ENCODE measurements around the gene GOLT1A.

GOLT1A gene

DNA sequence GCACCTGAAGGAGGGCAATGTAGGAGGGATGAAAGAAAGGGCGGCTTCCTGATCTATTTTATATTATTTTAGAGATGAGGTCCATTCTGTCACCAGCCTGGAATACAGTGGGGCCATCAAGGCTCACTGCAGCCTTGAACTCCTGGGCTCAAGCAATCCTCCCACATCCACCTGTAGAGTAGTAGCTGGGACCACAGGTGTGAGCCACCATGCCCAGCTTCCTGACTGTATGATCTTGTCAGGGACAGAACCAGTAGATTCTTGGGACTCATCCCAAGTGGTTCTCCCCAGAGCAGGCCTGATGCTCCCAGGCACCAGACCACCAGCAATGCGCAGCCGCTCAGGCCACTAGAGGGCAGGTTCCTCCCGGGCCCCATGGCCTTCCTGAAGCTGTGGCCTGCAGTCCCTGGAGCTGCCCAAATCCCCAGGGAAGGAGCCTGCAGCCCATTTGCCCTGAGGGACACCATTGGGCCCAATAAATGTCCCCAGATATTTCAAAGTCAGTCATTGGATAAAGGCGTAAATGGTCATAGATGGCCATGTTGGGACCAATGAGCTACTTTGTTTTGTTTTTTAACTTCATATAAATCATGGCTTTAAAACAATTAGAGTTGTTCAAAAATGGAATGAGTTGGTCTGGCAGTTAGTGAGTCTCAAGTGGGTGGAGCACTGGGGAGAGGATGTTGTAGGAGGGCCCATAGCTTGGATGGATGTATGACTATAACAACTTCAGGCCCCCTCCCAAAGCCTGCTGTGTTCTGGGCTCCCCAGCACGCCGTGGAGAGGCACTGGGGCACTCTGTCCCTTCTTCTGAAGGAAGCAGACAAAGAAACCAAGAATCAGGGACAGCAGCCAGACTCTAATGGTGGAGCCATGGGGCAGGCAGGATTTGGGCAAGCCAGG lies 44.7 kb upstream of the GOLT1A start:
- TF ChIP-seq, protein P1, sequence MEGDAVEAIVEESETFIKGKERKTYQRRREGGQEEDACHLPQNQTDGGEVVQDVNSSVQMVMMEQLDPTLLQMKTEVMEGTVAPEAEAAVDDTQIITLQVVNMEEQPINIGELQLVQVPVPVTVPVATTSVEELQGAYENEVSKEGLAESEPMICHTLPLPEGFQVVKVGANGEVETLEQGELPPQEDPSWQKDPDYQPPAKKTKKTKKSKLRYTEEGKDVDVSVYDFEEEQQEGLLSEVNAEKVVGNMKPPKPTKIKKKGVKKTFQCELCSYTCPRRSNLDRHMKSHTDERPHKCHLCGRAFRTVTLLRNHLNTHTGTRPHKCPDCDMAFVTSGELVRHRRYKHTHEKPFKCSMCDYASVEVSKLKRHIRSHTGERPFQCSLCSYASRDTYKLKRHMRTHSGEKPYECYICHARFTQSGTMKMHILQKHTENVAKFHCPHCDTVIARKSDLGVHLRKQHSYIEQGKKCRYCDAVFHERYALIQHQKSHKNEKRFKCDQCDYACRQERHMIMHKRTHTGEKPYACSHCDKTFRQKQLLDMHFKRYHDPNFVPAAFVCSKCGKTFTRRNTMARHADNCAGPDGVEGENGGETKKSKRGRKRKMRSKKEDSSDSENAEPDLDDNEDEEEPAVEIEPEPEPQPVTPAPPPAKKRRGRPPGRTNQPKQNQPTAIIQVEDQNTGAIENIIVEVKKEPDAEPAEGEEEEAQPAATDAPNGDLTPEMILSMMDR (IDR thresholded peaks at IDR 0.05), result peak; percentile 54
- no peaks in the 10 kb centered on the region for H3K36me3 ChIP-seq (ENCODE audit: control insufficient read depth, insufficient read depth, low read length)

DNA sequence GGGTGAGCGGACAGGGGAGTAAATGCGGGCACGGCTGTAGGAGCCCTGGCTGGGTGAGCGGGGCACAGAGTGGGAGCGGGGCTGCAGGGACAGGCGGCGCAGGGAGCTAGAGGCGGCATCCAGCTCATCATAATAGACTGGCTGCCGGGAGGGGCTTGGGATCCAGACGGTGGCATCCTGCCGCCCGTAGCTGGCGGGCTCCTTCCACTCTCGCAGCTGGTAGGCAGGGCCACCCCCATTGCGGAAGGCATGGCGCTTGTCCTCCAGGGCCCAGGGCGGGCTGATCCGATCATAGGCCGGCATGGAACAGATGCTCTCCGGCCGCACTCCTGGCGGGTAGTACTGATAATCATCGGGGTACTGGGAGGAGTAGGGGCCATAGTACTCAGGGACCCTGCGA lies 43.7 kb upstream of the GOLT1A start:
- no peak overlapping the region for H2AFZ ChIP-seq
- no peak overlapping the region for H3K4me2 ChIP-seq (ENCODE audit: low read length)
- H3K27ac ChIP-seq, result no peak overlapping the region
- TF ChIP-seq, protein P1 (IDR thresholded peaks at IDR 0.05), result no peak
- no peaks in the 10 kb centered on the region for H3K36me3 ChIP-seq (ENCODE audit: control insufficient read depth, insufficient read depth, low read length)
- no peak overlapping the region for H3K4me3 ChIP-seq (ENCODE audit: low read depth, low read length)
- H3K79me2 ChIP-seq, result no peaks in the 10 kb centered on the region
- H3K27me3 ChIP-seq (ENCODE audit: control insufficient read depth, insufficient read depth, low read length), result no peaks in the 10 kb centered on the region
- no peaks in the 10 kb centered on the region for H3K4me1 ChIP-seq
- no peaks in the 10 kb centered on the region for H3K9me3 ChIP-seq (ENCODE audit: control insufficient read depth, low read length)
- no peak overlapping the region for H3K9ac ChIP-seq

More for the DNA sequence above, 44.7 kb upstream of the GOLT1A start:
- H3K27ac ChIP-seq, result no peak overlapping the region
- no peak overlapping the region for H3K4me2 ChIP-seq (ENCODE audit: low read length)
- H3K9me3 ChIP-seq (ENCODE audit: control insufficient read depth, low read length), result no peaks in the 10 kb centered on the region
- H3K4me1 ChIP-seq, result no peaks in the 10 kb centered on the region
- no peak overlapping the region for H2AFZ ChIP-seq
- H3K9ac ChIP-seq, result no peak overlapping the region
- H3K79me2 ChIP-seq, result no peaks in the 10 kb centered on the region
- no peaks in the 10 kb centered on the region for H3K27me3 ChIP-seq (ENCODE audit: control insufficient read depth, insufficient read depth, low read length)
- H3K4me3 ChIP-seq (ENCODE audit: low read depth, low read length), result no peak overlapping the region

DNA sequence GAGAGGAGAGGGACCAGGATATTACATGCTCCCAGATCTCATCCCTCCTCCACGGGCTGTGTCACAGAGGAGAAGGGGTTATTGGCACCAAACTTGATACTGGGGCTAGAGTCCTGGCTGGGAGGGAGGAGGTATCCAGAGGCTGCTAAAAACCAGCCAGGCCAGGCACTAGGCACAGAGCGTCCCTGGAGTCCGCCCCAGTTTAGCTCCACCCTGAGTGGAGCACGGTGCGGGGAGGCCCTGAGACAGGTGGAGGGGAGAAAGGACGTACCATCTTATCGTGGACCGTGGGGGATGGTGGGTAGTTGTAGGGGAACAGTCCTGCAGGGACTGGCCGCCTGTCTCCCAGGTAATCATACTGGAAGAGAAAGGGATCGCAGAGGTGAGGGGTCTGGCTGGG lies 42.7 kb upstream of the GOLT1A start:
- no peaks in the 10 kb centered on the region for H3K79me2 ChIP-seq
- H3K9me3 ChIP-seq (ENCODE audit: control insufficient read depth, low read length), result no peaks in the 10 kb centered on the region
- H3K9ac ChIP-seq, result no peak overlapping the region
- H3K4me3 ChIP-seq (ENCODE audit: low read depth, low read length), result no peak overlapping the region
- TF ChIP-seq, protein P1 (IDR thresholded peaks at IDR 0.05), result no peak
- H3K36me3 ChIP-seq (ENCODE audit: control insufficient read depth, insufficient read depth, low read length), result no peaks in the 10 kb centered on the region
- no peaks in the 10 kb centered on the region for H3K27me3 ChIP-seq (ENCODE audit: control insufficient read depth, insufficient read depth, low read length)
- H3K27ac ChIP-seq, result no peak overlapping the region
- H2AFZ ChIP-seq, result no peak overlapping the region
- no peaks in the 10 kb centered on the region for H3K4me1 ChIP-seq
- H3K4me2 ChIP-seq (ENCODE audit: low read length), result no peak overlapping the region

DNA sequence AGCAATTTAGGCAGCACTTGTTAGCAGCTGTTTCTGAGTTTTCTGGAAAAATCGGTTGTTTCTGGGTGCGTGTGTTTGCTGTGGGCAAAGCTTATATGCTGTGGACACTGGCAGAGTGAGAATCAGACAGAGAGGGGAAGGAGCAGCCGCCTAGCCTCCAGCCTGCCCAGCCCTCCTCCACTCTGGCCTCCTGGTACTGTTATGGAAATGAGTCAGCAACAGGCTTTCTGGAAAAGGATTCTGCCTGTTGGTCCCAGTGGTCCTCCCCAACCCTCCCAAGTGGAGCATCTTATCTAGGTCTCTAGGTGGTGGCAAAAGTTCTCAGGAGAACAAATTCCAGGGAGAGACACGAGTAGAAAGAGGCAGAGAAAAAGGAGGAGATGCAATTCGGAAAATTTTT lies 42.2 kb upstream of the GOLT1A start:
- Histone ChIP-seq H3K4me3 (ENCODE audit: low read depth, low read length) (no peak overlapping the region), H3K27me3 (ENCODE audit: control insufficient read depth, insufficient read depth, low read length) (no peaks in the 10 kb centered on the region), H3K9me3 (ENCODE audit: control insufficient read depth, low read length) (no peaks in the 10 kb centered on the region), H3K36me3 (ENCODE audit: control insufficient read depth, insufficient read depth, low read length) (no peaks in the 10 kb centered on the region), H3K9ac (no peak overlapping the region), H3K27ac (no peak overlapping the region), H3K79me2 (no peaks in the 10 kb centered on the region), H3K4me2 (ENCODE audit: low read length) (no peak overlapping the region), H2AFZ (no peak overlapping the region), H3K4me1 (no peaks in the 10 kb centered on the region)
- TF ChIP-seq, protein P1 (IDR thresholded peaks at IDR 0.05), result no peak

DNA sequence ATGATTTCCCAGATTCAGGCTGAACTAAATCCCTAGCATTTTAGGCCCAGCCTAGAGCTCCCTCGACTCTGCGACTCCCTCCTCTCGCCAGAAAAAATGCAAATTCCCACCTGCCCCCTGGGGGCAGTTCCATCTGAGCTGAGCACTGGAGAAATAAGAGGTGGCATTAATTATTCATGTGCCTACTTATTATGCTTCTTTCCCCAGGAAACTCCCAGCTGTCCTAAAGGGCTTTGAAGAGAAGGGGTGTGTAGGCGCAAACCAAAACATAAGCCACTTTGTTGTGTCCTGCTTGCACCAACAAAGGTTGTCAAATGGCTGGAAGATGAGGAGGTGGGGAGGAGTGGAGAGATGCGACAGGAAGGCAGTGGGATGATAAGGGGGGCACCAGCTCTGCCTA lies 41.4 kb upstream of the GOLT1A start:
- no peaks in the 10 kb centered on the region for H3K4me1 ChIP-seq
- no peaks in the 10 kb centered on the region for H3K27me3 ChIP-seq (ENCODE audit: control insufficient read depth, insufficient read depth, low read length)
- no peaks in the 10 kb centered on the region for H3K9me3 ChIP-seq (ENCODE audit: control insufficient read depth, low read length)
- TF ChIP-seq, protein P1 (IDR thresholded peaks at IDR 0.05), result no peak
- H3K4me2 ChIP-seq (ENCODE audit: low read length), result no peak overlapping the region
- no peaks in the 10 kb centered on the region for H3K79me2 ChIP-seq
- no peak overlapping the region for H3K27ac ChIP-seq
- no peak overlapping the region for H3K4me3 ChIP-seq (ENCODE audit: low read depth, low read length)
- no peak overlapping the region for H2AFZ ChIP-seq
- no peak overlapping the region for H3K9ac ChIP-seq
- no peaks in the 10 kb centered on the region for H3K36me3 ChIP-seq (ENCODE audit: control insufficient read depth, insufficient read depth, low read length)
